Endometrial microvascular endothelial cells (primary cell): Measurements from ENCODE around the gene PRKRIP1. TPM values are rescaled to one million over a fixed set of nuclear protein-coding genes. Genes with fewer than 3 reads are reported as not detected.

Experiments
- in situ Hi-C: cut with HindIII; loops from 2 replicates; pipeline ENCODE4 v1.10.0; 2017; ENCODE audit warnings: low sequenced_read_pairs, low pct_unique_long_range_greater_than_20kb; ENCODE audit errors: inconsistent ontology term
- total RNA-seq: library from RNA; depleted of rRNA; stranded (reverse); fragments of >200 nt; gene quantifications from one replicate; pipeline ENCODE4 v1.2.3, GENCODE V29; 2015; ENCODE audit errors: inconsistent ontology term

The PRKRIP1 gene
- total RNA-seq, 1 donor from 2014 or later: 5.6 TPM

DNA sequence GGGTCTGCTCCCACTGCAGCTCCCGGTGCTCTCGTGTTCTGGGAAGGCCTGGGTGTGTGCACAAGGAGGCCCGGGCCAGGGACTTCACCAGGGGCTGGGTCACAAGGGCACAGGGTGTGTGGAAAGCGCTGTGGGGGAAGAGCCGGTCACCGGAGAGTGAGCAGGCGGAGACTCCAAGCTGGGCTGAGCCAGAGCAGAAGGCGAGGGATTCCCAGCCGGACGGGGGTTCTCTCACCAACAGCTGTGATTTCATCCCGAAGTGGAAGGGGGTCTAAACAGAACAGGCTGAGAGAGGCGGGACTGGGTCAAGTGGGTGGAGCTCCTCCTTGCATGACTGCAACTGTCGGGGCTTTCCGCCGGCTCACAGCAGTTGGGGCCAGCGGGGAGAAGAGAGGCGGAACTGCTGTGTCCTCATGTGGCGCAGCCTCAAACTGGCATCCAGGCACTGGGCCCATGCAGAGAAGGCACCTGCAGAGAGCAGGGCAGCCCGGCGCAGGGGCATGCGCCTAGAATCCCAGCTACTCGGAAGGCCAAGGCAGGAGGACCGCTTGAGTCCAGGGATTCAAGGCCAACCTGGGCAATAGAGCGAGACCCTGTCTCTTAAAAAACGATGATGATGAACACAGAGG lies 29.6 kb downstream of the PRKRIP1 start:
- in situ Hi-C loops: no loop called here

DNA sequence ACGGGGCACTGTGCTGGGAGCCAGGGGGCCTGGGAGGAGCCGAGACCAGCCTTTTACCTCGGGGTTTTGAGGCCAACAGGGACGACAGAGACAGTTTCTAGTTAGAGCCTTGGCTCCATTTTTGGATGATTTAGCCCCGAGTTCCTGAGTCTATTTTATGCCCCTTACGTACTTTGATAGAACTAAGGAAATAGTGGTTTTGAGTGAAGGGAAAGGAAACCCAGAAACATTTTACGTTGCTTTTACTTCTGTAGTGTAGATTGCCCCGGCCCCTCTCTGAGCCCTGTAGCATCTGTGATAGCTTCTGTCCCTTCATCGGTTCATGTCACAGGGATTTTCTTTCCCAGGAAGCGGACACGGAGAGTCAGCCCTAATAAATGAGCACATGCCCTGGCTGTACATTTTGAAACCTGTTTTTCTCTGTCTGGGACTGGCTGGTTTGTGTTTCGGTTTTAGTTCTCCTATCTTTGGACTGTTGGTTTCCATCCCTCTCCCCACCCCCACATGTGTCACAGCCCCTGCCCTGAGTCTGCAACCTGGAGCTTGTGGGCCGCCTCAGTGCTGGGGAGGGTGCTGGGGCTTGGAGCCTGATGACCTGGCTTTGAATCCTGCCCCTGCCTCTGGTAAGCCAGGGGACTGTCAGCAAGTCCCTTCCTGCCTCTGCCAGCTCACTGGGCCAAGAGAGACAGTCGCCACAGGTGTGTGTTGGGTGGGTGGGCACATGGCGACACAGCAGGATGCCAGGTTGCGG lies 30.3 kb downstream of the PRKRIP1 start:
- in situ Hi-C loops: no loop called here

DNA sequence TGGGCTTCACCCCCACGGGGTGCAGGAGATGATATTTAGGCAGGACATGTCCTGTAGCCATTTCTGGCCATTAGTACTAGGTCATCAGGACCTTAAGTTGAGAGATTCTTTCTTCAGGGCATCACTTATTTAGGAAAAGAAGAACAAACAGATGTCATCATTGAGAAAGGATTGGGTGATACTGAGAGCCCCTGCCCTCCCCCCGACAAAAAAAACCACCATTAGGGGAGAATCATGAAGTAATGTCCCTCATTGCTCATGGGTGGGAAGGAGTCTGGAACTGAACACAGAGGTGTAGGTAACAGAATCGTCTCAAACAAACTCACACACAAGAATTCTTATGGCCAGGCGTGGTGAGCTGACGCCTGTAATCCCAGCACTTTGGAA lies 30.8 kb downstream of the PRKRIP1 start:
- in situ Hi-C loops: no loop called here

DNA sequence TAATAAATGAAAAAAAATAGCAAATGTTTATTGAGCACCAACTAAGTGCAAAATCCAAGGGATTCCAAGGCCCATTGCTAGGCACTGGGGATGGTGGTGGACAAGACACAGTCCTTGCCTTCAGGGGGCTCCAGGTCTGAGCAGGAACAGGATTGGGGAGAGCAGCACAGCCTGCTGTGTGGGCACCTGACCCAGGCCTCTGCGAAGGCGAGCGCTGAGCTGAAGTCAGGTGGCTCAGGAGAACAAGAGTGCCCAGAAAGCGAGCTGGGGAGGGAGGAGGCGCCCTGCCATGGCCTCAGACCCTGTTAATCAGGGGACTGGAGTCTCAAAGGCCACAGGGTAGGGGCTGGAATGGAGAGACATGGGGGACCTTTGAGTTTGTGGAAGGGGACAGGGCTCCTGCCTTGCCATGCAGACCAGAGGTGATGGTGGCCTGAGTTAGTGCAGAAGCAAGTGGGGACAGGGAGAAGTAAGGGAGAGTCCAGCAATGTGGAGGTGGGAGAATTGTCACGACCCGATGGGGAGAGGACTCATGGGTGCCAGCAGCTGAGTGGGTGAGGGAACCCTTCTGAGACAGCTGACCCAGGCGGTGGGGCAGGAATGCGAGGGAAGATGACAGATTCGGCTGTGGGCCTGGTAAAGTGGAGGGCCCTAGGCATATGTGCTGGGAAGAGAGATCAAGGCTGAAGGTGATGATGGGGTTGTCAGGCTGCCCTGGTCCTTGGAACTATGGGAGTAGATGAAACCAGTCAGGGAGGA lies 33.2 kb downstream of the PRKRIP1 start:
- in situ Hi-C loops: no loop called here

DNA sequence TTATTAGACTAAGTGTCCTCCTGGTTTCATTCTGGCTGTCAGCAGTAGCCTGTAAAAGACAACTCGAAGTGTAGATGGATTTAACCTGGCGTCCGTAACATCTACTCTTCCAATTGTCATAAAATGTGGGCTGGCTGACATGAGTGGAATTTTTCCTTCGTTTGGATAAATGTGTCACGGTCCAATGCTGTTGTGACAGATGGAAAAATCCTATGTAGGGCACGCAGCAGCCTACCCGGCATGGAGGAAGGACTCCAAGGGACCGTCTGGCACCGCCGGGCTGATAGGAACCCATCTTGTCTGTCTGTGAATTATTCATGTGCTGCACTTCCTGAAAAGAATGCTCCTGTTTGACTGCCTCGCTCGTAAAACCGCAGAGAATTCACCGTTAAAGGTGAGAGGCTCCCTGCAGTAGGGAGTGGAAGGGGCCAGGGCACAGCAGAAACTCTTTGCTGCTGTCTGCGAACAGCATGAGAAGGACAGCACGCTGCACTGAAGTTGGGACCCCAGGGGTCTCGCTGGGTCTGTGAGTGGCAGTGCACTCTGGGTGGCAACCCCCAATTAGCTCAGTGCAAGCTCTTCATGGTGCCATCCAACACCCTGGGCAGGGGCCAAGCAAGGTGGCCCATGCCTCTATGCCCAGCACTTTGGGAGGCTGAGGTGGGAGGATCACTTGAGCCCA lies 35.6 kb downstream of the PRKRIP1 start:
- in situ Hi-C loops: no loop called here

DNA sequence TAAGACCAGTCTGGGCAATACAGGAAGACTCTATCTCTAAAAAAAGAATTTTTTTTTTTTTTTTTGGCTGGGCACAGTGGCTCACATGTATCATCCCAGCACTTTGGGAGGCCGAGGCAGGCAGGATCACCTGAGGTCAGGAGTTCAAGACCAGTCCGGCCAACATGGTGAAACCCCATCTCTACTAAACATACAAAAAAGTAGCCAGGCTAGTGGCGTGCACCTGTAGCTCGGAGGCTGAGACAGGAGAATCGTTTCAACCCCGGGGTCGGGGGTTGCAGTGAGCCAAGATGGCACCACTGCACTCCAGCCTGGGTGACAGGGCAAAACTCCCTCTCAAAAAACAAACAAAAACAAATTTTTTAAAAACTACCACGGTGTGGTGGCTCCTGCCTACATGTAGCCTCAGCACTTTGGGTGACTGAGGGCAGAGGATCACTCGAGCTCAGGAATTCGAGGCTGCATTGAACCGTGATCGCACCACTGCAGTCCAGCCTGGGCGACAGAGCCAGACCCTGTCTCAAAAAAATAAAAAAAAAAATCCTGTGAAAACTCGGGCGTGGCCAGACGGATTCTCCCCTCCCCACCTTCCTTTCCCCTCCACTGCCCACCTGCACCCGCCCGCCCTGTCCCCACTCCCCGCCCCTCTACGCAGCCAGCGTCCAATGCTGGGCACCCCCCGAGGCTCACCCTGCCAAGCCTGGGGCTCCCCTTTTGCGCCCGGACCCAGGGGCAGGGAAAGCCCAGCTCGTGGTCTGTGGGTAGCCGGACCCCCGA lies 36.5 kb downstream of the PRKRIP1 start:
- in situ Hi-C loops: no loop called here

DNA sequence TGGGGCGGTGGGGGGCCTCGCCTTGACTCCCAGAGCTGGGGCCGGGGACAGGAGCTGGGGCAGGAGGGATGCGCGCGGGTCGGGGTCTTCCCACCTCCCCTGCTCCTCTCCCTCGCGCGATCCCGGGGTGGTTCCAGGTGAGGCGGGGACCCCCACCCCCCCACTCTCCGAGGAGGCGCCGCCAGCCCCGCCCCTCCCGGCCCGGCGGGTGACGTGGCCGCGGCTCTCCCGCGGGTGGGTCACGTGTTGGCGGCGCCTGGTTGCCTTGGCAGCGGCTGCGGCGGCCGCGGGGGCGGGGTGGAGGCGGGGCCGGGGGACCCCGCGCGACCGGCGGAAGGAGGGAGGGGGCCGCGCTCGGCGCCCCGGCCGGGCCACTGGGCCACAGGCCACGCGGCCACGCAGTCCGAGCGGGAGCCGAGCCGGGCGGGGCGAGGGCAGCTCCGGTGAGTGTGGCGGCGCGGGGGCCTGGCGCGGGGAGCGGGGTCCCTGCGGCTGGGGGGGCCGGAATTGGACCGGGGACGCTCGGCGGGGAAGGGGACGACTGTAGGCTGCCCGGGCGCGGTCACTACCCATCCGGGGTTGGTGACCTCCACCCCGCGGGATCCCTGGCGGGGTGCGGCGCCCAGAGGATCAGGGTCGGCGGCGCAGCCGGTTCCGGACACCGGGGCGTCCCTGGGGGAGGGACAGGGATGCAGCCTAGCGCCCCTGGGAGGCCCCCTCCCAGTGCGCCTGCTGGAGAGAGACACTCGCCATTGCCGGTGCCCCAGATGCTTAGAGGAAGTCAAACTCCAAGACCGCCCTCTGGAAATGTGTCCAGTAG lies 37.3 kb downstream of the PRKRIP1 start, which contains the start of gene ORAI2:
Gene ORAI2 (plus strand): TSS at position 357 of the 820 bp plus-strand sequence. CDS start 5,382 bp downstream, outside the sequence.
- in situ Hi-C loops: no loop called here

DNA sequence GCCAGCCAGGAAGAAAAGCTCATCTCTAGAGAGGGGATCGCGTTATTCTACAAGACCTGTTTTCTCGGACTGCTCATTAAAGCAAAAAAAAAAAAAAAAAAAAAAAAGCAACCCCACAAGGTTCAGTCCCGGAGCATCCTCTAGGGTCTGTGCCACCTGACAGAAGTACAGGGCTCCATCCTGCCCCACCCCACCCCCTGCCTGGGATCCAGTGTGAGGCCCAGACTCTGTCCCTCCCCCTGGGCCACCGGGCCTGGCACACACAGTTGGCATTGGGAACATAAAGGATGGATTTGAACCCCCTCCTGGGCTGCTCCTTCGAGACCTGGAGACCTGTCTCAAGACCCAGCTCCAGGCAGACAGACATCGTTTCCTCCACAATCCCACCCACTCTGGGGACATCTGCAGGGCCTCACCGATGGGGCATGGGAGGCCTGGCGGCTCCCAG lies 37.9 kb downstream of the PRKRIP1 start:
- in situ Hi-C loops: no loop called here

DNA sequence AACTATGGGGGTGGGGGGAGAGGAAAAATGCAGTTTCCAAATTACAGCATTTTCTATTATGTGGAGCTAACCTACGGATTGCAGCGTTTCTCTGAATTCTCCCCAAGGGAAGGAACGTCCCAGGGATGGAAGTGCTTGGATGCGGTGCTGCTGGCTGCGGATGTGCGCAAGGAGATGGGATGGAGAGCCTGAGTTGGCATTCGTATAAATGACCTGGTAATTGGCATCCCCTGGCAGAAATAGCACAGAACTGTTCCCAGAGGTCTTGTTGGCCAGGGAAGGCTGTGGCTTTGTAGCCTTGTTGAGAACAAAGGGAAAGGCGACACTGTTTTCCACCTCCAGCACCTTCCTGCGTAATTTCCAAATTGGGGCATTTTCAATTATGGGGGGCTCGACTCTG lies 40.0 kb downstream of the PRKRIP1 start:
- in situ Hi-C loops: no loop called here

DNA sequence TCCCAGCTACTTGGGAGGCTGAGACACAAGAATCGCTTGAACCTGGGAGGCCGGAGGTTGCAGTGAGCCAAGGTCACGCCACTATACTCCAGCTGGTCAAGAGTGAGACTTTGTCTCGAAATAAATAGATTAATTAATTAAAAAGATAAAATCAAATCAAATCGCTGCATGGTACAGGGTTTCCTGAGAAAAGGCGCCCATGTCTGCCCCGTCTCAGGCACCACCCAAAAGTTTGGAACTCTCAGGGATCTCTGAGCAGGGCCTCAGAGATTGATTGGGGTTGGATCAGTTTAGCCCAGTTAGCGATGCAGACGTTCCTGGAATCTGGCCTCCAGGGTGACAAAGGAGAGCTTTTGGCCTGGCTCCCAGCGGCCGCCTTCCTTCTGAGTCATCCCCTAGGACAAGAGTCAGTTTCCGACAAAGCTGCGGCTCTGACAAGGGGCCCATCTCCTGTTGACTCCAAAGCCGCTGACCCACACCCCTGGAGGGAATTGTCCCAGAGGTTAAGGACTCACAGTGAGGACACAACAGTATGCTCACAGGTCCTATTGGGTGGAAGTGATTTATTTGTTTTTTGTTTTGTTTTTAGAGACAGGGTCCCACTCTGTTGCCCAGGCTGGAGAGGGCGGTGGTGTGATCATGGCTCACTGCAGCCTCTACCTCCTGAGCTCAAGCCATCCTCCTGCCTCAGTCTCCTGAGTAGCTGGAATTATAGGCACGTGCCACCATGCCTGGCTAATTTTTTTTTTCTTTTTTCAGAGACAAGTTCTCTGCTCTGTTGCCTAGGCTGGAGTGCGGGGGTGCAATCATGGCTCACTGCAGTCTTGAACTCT lies 44.0 kb downstream of the PRKRIP1 start:
- in situ Hi-C loops: no loop called here

DNA sequence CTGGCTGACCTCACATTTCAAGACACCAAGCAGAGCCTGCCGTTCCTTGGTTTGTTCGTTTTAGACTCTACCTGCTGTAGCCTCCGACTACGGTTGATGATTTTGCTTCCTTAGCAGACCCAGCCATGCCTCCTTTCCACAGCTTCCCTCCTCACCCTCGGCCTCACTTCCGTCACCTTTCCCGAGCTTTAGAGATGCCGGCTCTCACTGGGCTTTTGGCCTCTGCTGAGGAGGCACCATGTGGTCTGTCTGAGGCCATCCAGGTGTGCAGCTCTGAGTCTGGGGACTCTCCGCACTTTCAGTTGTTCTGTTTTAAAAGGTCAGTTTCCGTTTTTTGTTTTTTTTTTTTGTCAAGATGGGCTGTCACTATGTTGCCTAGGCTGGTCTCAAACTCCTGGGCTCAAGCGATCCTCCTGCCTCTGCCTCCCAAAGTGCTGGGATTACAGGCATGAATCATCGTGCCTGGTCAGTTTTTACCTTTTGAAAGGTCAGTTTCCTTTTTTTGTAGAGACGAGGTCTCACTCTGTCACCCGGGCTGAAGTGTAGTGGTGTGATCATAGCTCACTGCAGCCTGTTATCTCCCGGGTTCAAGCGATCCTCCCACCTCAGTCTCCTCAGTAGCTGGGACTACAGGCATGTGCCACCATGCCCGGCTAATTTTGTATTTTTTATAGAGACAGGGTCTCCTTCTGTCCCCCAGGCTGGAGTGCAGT lies 49.0 kb downstream of the PRKRIP1 start:
- in situ Hi-C loops: no loop called here

DNA sequence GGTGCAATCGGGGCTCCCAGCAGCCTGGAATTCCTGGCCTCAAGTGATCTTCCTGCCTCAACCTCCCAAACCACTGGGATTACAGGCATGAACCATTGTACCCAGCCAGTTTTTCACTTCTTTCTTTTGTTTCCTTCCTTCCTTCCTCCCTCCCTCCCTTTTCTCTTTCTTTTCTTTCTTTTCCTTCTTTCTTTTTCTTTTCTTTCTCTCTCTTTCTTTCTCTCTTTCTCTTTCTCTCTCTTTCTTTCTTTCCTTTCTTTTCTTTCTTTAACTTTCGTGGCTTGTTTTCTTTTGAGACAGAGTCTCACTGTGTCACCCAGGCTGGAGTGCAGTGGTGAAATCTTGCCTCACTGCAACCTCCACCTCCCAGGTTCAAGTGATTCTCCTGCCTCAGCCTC lies 49.5 kb downstream of the PRKRIP1 start:
- in situ Hi-C loops: no loop called here

DNA sequence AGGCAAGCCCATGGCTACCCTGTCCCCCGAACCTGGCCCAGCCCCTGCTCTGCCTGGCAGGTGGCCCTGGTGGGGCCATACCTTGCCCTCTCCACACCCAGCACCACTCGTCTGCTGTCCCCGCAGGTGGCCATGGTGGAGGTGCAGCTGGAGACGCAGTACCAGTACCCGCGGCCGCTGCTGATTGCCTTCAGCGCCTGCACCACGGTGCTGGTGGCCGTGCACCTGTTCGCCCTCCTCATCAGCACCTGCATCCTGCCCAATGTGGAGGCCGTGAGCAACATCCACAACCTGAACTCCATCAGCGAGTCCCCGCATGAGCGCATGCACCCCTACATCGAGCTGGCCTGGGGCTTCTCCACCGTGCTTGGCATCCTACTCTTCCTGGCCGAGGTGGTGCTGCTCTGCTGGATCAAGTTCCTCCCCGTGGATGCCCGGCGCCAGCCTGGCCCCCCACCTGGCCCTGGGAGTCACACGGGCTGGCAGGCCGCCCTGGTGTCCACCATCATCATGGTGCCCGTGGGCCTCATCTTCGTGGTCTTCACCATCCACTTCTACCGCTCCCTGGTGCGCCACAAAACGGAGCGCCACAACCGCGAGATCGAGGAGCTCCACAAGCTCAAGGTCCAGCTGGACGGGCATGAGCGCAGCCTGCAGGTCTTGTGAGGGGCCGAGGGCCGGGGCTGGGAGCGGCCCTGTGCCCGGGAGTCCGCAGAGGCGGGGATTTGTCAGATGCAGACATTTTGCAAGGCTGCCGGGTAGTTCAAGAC lies 50.4 kb downstream of the PRKRIP1 start:
- in situ Hi-C loops: no loop called here

DNA sequence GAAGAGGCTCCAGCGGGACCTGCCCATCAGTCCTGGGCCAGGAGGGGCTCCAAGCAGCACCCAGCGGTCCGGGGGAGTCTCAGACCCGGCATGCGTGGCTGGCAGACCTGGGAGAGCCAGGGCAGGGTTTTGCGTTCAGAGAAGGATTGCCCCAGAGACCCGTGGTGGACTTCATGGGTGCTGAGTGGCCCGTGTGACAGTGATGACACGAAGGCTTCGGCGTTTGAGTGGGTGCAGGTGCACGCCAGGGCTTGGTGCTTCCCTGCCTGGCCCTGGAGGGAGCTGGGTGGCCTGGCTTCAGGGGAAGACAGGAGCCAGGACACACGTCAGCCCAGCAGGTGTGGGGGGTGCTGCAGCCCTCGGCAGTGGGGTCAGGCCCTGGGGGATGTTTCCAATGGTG lies 51.1 kb downstream of the PRKRIP1 start:
- in situ Hi-C loops: no loop called here

DNA sequence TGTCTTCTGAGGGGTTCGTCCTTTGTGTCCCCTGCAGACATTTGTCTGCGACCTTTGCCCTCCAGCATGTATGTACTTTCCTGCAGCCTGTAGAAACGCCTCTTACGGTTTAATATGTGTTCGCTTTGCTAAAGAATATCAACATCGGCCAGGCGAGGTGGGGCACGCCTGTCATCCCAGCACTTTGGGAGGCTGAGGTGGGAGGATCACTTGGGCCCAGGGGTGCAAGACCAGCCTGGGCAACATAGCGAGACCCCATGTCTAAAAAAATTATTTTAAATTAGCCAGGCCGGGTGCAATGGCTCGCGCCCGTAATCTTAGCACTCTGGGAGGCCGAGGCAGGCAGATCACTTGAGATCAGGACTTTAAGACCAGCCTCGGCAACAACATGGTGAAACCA lies 53.0 kb downstream of the PRKRIP1 start:
- in situ Hi-C loops: no loop called here

DNA sequence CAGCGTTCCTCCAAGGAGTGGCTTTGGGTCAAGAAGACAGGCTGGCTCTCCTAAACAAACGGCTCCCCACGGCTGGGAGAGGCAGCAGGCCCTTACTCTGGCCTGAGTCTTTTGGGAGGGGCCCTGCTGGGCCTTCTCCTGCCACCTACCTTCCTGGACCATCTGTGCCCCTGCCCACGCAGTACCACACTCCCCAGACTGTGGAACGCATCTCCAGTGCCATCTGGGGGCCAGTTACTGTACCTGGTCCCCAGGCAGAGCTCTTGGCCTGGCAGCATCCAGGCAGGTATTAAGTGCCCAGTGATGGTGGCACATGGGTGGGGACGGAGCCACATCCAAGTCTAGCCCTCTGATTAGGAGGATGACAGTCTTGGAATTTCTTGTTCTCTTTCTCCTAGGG lies 54.1 kb downstream of the PRKRIP1 start:
- in situ Hi-C loops: no loop called here
